HEK293 (cell line): ENCODE data around the gene CNBP.

Experiments used
- AEBP2 ChIP-seq: fragments of 450-650 bp; formaldehyde crosslinking; IDR thresholded peaks from 2 replicates; pipeline ENCODE4 v1.5.1; 2016; ENCODE audit warnings: missing biosample characterization, missing genetic modification characterization, borderline replicate concordance
- HIC1 ChIP-seq: fragments of 450-650 bp; formaldehyde crosslinking; IDR thresholded peaks from 2 replicates; pipeline ENCODE4 v1.5.1; 2016; ENCODE audit warnings: missing biosample characterization, missing genetic modification characterization
- HOXD13 ChIP-seq: sonication (generic); formaldehyde crosslinking; IDR thresholded peaks from 2 replicates; pipeline ENCODE4 v1.8.0; 2022; ENCODE audit warnings: missing genetic modification reagents, borderline replicate concordance
- INSM2 ChIP-seq: fragments of 450-650 bp; formaldehyde crosslinking; IDR thresholded peaks from 2 replicates; pipeline ENCODE4 v1.5.1; 2016; ENCODE audit warnings: missing biosample characterization, missing genetic modification characterization
- KLF17 ChIP-seq: fragments of 450-650 bp; formaldehyde crosslinking; IDR thresholded peaks from 2 replicates; pipeline ENCODE4 v1.5.1; 2016; ENCODE audit warnings: missing biosample characterization, missing genetic modification characterization
- OVOL3 ChIP-seq: fragments of 450-650 bp; formaldehyde crosslinking; IDR thresholded peaks from 2 replicates; pipeline ENCODE4 v1.5.1; 2016; ENCODE audit warnings: missing biosample characterization, missing genetic modification characterization
- ZBTB7A ChIP-seq: fragments of 450-650 bp; formaldehyde crosslinking; IDR thresholded peaks from 2 replicates; pipeline ENCODE4 v1.5.1; 2016; ENCODE audit warnings: low read depth, missing biosample characterization, missing genetic modification characterization
- ZFP69B ChIP-seq: fragments of 450-650 bp; formaldehyde crosslinking; IDR thresholded peaks from 2 replicates; pipeline ENCODE4 v1.5.1; 2016; ENCODE audit warnings: missing biosample characterization, missing genetic modification characterization
- ZIC2 ChIP-seq: fragments of 450-650 bp; formaldehyde crosslinking; IDR thresholded peaks from 2 replicates; pipeline ENCODE4 v1.5.1; 2016; ENCODE audit warnings: missing biosample characterization, missing genetic modification characterization
- ZNF2 ChIP-seq: fragments of 450-650 bp; formaldehyde crosslinking; IDR thresholded peaks from 2 replicates; pipeline ENCODE4 v1.5.1; 2016; ENCODE audit warnings: missing biosample characterization, missing genetic modification characterization
- ZNF248 ChIP-seq: fragments of 450-650 bp; formaldehyde crosslinking; IDR thresholded peaks from 2 replicates; pipeline ENCODE4 v1.5.1; 2017; ENCODE audit warnings: missing biosample characterization, missing genetic modification characterization
- ZNF362 ChIP-seq: fragments of 450-650 bp; formaldehyde crosslinking; IDR thresholded peaks from 2 replicates; pipeline ENCODE4 v1.5.1; 2016; ENCODE audit warnings: missing biosample characterization, missing genetic modification characterization
- ZNF366 ChIP-seq: fragments of 450-650 bp; formaldehyde crosslinking; conservative IDR thresholded peaks from 2 replicates; pipeline ENCODE4 v1.5.1; 2016; ENCODE audit warnings: missing biosample characterization, missing genetic modification characterization
- ZNF433 ChIP-seq: fragments of 450-650 bp; formaldehyde crosslinking; IDR thresholded peaks from 2 replicates; pipeline ENCODE4 v1.5.1; 2016; ENCODE audit warnings: missing biosample characterization, missing genetic modification characterization, low read depth
- ZNF561 ChIP-seq: fragments of 450-650 bp; IDR thresholded peaks from 2 replicates; pipeline ENCODE4 v1.5.1; 2018; ENCODE audit warnings: missing biosample characterization, missing genetic modification characterization, borderline replicate concordance
- ZNF624 ChIP-seq: fragments of 450-650 bp; formaldehyde crosslinking; IDR thresholded peaks from 2 replicates; pipeline ENCODE4 v1.5.1; 2017; ENCODE audit warnings: missing biosample characterization, missing genetic modification characterization
- ZNF791 ChIP-seq: fragments of 450-650 bp; formaldehyde crosslinking; IDR thresholded peaks from 2 replicates; pipeline ENCODE4 v1.5.1; 2016; ENCODE audit warnings: missing biosample characterization, missing genetic modification characterization
- ZNF792 ChIP-seq: fragments of 450-650 bp; formaldehyde crosslinking; IDR thresholded peaks from 2 replicates; pipeline ENCODE4 v1.5.1; 2016; ENCODE audit warnings: missing biosample characterization, missing genetic modification characterization
- ZSCAN16 ChIP-seq: fragments of 450-650 bp; formaldehyde crosslinking; IDR thresholded peaks from 2 replicates; pipeline ENCODE4 v1.5.1; 2016; ENCODE audit warnings: missing biosample characterization, missing genetic modification characterization
- TF ChIP-seq, protein P1 (sequence below): fragments of 450-650 bp; formaldehyde crosslinking; IDR thresholded peaks from 2 replicates; pipeline ENCODE4 v1.5.1; 2016; ENCODE audit warnings: missing biosample characterization, missing genetic modification characterization, low read depth
- TF ChIP-seq, protein P2 (sequence below): fragments of 450-650 bp; formaldehyde crosslinking; IDR thresholded peaks from 2 replicates; pipeline ENCODE4 v1.5.1; 2016; ENCODE audit warnings: missing biosample characterization, missing genetic modification characterization
- TF ChIP-seq, protein P3 (sequence below): fragments of 450-650 bp; formaldehyde crosslinking; IDR thresholded peaks from 2 replicates; pipeline ENCODE4 v1.5.1; 2016; ENCODE audit warnings: missing biosample characterization, missing genetic modification characterization
- TF ChIP-seq, protein P4 (sequence below): fragments of 450-650 bp; formaldehyde crosslinking; IDR thresholded peaks from 2 replicates; pipeline ENCODE4 v1.5.1; 2016; ENCODE audit warnings: missing biosample characterization, missing genetic modification characterization, borderline replicate concordance

Gene CNBP

DNA sequence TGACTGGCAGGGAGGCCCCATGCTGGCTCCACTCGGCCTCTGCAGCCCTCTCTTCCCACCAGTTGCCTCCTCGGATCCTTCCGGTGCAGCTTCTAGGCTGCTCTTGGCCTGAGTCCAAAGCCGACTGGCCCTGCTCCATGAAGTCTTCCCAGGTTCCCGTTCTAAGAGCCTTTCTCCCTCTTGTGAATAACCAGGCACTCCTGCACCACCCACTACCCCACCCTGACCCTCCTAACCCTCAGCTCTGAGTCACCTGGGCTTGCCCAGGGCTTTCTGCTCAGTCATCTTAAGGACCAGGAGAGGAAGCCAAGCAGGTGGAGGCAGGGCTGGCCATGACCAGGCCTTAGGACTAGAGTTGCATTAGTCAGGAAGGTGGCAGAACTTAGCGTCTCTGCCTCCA is 28.1 kb upstream of the CNBP start (continued):
- TF ChIP-seq ZIC2 (tag by site-specific recombination): peak; percentile 50
- TF ChIP-seq AEBP2 (tag by site-specific recombination): no peak
- no peak for TF ChIP-seq ZNF561 (tag by site-specific recombination)
- TF ChIP-seq ZNF362 (tag by site-specific recombination): no peak
- TF ChIP-seq, protein P1, sequence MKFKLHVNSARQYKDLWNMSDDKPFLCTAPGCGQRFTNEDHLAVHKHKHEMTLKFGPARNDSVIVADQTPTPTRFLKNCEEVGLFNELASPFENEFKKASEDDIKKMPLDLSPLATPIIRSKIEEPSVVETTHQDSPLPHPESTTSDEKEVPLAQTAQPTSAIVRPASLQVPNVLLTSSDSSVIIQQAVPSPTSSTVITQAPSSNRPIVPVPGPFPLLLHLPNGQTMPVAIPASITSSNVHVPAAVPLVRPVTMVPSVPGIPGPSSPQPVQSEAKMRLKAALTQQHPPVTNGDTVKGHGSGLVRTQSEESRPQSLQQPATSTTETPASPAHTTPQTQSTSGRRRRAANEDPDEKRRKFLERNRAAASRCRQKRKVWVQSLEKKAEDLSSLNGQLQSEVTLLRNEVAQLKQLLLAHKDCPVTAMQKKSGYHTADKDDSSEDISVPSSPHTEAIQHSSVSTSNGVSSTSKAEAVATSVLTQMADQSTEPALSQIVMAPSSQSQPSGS: no peak
- no peak for TF ChIP-seq ZNF366 (tag by site-specific recombination)
- no peak for TF ChIP-seq OVOL3
- no peak for TF ChIP-seq ZBTB7A
- TF ChIP-seq ZSCAN16 (tag by site-specific recombination): no peak
- TF ChIP-seq HOXD13: no peak
- no peak for TF ChIP-seq HIC1 (tag by site-specific recombination)
- no peak for TF ChIP-seq INSM2 (tag by site-specific recombination)
- TF ChIP-seq, protein P2, sequence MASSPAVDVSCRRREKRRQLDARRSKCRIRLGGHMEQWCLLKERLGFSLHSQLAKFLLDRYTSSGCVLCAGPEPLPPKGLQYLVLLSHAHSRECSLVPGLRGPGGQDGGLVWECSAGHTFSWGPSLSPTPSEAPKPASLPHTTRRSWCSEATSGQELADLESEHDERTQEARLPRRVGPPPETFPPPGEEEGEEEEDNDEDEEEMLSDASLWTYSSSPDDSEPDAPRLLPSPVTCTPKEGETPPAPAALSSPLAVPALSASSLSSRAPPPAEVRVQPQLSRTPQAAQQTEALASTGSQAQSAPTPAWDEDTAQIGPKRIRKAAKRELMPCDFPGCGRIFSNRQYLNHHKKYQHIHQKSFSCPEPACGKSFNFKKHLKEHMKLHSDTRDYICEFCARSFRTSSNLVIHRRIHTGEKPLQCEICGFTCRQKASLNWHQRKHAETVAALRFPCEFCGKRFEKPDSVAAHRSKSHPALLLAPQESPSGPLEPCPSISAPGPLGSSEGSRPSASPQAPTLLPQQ (tag by site-specific recombination): peak; percentile 32
- TF ChIP-seq ZNF624 (tag by site-specific recombination): no peak
- TF ChIP-seq ZNF248 (tag by site-specific recombination): no peak
- TF ChIP-seq ZFP69B: no peak
- TF ChIP-seq, protein P3, sequence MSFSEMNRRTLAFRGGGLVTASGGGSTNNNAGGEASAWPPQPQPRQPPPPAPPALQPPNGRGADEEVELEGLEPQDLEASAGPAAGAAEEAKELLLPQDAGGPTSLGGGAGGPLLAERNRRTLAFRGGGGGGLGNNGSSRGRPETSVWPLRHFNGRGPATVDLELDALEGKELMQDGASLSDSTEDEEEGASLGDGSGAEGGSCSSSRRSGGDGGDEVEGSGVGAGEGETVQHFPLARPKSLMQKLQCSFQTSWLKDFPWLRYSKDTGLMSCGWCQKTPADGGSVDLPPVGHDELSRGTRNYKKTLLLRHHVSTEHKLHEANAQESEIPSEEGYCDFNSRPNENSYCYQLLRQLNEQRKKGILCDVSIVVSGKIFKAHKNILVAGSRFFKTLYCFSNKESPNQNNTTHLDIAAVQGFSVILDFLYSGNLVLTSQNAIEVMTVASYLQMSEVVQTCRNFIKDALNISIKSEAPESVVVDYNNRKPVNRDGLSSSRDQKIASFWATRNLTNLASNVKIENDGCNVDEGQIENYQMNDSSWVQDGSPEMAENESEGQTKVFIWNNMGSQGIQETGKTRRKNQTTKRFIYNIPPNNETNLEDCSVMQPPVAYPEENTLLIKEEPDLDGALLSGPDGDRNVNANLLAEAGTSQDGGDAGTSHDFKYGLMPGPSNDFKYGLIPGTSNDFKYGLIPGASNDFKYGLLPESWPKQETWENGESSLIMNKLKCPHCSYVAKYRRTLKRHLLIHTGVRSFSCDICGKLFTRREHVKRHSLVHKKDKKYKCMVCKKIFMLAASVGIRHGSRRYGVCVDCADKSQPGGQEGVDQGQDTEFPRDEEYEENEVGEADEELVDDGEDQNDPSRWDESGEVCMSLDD (tag by site-specific recombination): no peak
- TF ChIP-seq, protein P4, sequence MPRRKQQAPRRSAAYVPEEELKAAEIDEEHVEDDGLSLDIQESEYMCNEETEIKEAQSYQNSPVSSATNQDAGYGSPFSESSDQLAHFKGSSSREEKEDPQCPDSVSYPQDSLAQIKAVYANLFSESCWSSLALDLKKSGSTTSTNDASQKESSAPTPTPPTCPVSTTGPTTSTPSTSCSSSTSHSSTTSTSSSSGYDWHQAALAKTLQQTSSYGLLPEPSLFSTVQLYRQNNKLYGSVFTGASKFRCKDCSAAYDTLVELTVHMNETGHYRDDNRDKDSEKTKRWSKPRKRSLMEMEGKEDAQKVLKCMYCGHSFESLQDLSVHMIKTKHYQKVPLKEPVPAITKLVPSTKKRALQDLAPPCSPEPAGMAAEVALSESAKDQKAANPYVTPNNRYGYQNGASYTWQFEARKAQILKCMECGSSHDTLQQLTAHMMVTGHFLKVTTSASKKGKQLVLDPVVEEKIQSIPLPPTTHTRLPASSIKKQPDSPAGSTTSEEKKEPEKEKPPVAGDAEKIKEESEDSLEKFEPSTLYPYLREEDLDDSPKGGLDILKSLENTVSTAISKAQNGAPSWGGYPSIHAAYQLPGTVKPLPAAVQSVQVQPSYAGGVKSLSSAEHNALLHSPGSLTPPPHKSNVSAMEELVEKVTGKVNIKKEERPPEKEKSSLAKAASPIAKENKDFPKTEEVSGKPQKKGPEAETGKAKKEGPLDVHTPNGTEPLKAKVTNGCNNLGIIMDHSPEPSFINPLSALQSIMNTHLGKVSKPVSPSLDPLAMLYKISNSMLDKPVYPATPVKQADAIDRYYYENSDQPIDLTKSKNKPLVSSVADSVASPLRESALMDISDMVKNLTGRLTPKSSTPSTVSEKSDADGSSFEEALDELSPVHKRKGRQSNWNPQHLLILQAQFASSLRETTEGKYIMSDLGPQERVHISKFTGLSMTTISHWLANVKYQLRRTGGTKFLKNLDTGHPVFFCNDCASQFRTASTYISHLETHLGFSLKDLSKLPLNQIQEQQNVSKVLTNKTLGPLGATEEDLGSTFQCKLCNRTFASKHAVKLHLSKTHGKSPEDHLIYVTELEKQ (tag by site-specific recombination): no peak
- TF ChIP-seq ZNF791: no peak
- TF ChIP-seq ZNF433 (tag by site-specific recombination): no peak
- TF ChIP-seq ZNF792 (tag by site-specific recombination): no peak
- TF ChIP-seq KLF17 (tag by site-specific recombination): 0 out of 2 replicates have a peak, but pooled peaks have one; percentile 59
- no peak for TF ChIP-seq ZNF2 (tag by site-specific recombination)
